ENCODE results near the gene CIAO2A.
"Not testable (repeated sequence)": the region's sequence is repeated elsewhere in the genome, so short reads cannot be mapped to it uniquely, and the experiment has no call there.

Gene CIAO2A

GRCh38 chr15:64093627-64094417, at the start of gene CIAO2A:
Gene CIAO2A, minus strand, starts transcription at chr15:64093838. Its CDS starts 70 bp downstream, at chr15:64093768.
- peak; percentile 66 to 83 (median 78) for DNase-seq (ENCODE audit: low read depth in 3 of 3, low spot score in 1 of 3)

- DNase-seq (ENCODE audit: low read depth in 3 of 3, low spot score in 1 of 3), result no peak
These were observed 49.6 kb upstream of the CIAO2A start for GRCh38 chr15:64143276-64143675.

GRCh38 chr15:64141798-64142512, 48.3 kb upstream of the CIAO2A start:
- no peak for DNase-seq (ENCODE audit: low read depth in 3 of 3, low spot score in 1 of 3)

GRCh38 chr15:64138331-64138941, 44.8 kb upstream of the CIAO2A start:
- no peak for DNase-seq (ENCODE audit: low read depth in 3 of 3, low spot score in 1 of 3)

- no peak for DNase-seq (ENCODE audit: low read depth in 3 of 3, low spot score in 1 of 3)
These were observed 43.7 kb upstream of the CIAO2A start for GRCh38 chr15:64137226-64137833.

GRCh38 chr15:64136347-64136746, 42.7 kb upstream of the CIAO2A start:
- no peak for DNase-seq (ENCODE audit: low read depth in 3 of 3, low spot score in 1 of 3)

- DNase-seq (ENCODE audit: low read depth in 3 of 3, low spot score in 1 of 3), result no peak
These were observed 40.7 kb upstream of the CIAO2A start for GRCh38 chr15:64134345-64134829.

GRCh38 chr15:64133623-64134344, 40.1 kb upstream of the CIAO2A start:
- DNase-seq (ENCODE audit: low read depth in 3 of 3, low spot score in 1 of 3), result no peak

- no peak for DNase-seq (ENCODE audit: low read depth in 3 of 3, low spot score in 1 of 3)
These were observed 38.6 kb upstream of the CIAO2A start for GRCh38 chr15:64132217-64132616.

GRCh38 chr15:64131547-64131946, 37.9 kb upstream of the CIAO2A start:
- DNase-seq (ENCODE audit: low read depth in 3 of 3, low spot score in 1 of 3), result no peak

- no peak for DNase-seq (ENCODE audit: low read depth in 3 of 3, low spot score in 1 of 3)
These were observed 36.5 kb upstream of the CIAO2A start for GRCh38 chr15:64130159-64130558.

GRCh38 chr15:64127521-64128270, 34.1 kb upstream of the CIAO2A start:
- DNase-seq (ENCODE audit: low read depth in 3 of 3, low spot score in 1 of 3), result no peak

GRCh38 chr15:64125978-64126377, 32.3 kb upstream of the CIAO2A start:
- no peak for DNase-seq (ENCODE audit: low read depth in 3 of 3, low spot score in 1 of 3)

GRCh38 chr15:64122936-64123351, 29.3 kb upstream of the CIAO2A start:
- DNase-seq (ENCODE audit: low read depth in 3 of 3, low spot score in 1 of 3), result no peak

GRCh38 chr15:64122444-64122843, 28.8 kb upstream of the CIAO2A start:
- no peak for DNase-seq (ENCODE audit: low read depth in 3 of 3, low spot score in 1 of 3)

GRCh38 chr15:64121614-64122013, 28.0 kb upstream of the CIAO2A start:
- no peak for DNase-seq (ENCODE audit: low read depth in 3 of 3, low spot score in 1 of 3)

- DNase-seq (ENCODE audit: low read depth in 3 of 3, low spot score in 1 of 3), result not testable (repeated sequence)
These were observed 26.7 kb upstream of the CIAO2A start for GRCh38 chr15:64120322-64120721.

GRCh38 chr15:64117759-64118487, 24.3 kb upstream of the CIAO2A start:
- no peak for DNase-seq (ENCODE audit: low read depth in 3 of 3, low spot score in 1 of 3)

GRCh38 chr15:64112904-64113303, 19.3 kb upstream of the CIAO2A start:
- no peak for DNase-seq (ENCODE audit: low read depth in 3 of 3, low spot score in 1 of 3)

Measured in stimulated activated CD4-positive, alpha-beta T cell treated with anti-CD3 and anti-CD28 coated beads, TNF-alpha, amount 100 ng/mL, for 1 hour (primary cell).